A549 (cell line): ENCODE data around the gene PPM1B.

Source experiments
- POLR2A ChIP-seq: IDR thresholded peaks from 2 replicates; pipeline ENCODE4 v1.6.1; 2012; ENCODE audit warnings: mild to moderate bottlenecking, low read length
- REST ChIP-seq: fragments of 200-600 bp; sonication (generic); IDR thresholded peaks from 2 replicates; pipeline ENCODE4 v1.6.1; 2016; ENCODE audit warnings: antibody characterized with exemption, mild to moderate bottlenecking, moderate library complexity
- RFX5 ChIP-seq: fragments of 450-650 bp; IDR thresholded peaks from 2 replicates; pipeline ENCODE4 v1.7.1; 2014; ENCODE audit warnings: antibody characterized with exemption, mild to moderate bottlenecking, moderate library complexity

GRCh38 chr2:44190526-44190925 lies 21.9 kb downstream of the PPM1B start:
- TF ChIP-seq POLR2A, result no peak
- no peak for TF ChIP-seq REST
- TF ChIP-seq RFX5, result no peak
